Measurements from ENCODE around the gene MLEC.

The MLEC gene

DNA sequence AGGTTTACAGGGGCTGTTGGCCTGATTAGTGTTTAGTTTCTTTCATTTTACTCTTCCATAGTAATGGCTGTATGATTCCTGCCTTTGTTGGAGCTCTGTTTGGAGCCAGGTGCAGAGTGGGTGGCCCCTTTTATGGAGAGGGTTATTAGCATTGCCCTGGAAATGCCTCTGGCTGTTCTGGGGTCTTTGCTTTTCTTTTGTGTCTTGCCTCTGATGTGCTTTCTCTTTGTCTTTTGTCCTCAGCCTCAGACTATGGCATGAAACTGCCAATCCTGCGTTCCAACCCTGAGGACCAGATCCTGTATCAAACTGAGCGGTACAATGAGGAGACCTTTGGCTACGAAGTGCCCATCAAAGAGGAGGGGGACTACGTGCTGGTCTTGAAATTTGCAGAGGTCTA lies 6.9 kb downstream of the MLEC start:
- DNase-seq, result no peak

DNA sequence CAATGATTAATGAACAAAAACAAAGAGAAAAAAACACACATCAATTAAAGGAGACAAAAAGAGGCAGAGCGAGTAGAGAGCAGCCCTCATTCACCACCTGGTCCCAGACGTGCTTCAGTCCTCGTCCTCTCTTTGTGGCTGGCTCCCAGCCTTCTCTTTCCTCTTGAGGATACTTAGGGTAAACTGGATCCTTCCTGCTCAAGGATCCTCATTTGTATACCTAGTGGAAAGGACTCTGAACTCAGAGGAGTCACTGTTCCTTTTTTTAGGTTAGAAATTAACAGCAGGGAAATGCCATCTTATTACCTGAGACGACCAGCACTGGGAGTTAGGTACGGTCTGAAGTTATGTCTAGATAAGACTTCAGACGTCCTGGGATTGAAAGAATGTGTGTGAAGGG lies 9.7 kb downstream of the MLEC start:
- no peak for DNase-seq

DNA sequence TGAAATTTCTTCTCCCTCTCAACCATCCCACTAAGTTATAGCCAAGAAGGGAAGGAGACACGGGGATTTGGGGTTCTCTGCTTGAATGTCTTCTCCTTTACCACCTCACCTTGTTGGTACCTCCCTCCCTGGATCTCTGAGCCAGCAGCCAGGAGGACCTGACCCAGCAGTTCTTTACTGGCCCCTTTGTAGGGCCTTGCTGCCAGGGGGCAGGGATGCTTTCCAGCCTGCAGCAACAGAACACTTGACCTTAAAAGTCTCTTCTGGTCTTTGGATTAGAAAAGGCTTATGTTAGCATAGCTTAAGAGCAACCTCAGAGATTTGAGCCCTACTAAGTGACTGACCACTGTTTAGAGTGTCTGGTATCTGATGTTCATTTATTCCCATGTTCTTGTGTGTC lies 10.4 kb downstream of the MLEC start:
- no peak for DNase-seq

- DNase-seq, result no peak
Measured at GRCh38 chr12:120698665-120699064, 11.7 kb downstream of the MLEC start.

GRCh38 chr12:120699553-120699952 lies 12.6 kb downstream of the MLEC start:
- no peak for DNase-seq

- no peak for DNase-seq
Measured at GRCh38 chr12:120700886-120701285, 13.9 kb downstream of the MLEC start.

- DNase-seq, result no peak
Measured at GRCh38 chr12:120702637-120703036, 15.7 kb downstream of the MLEC start.

GRCh38 chr12:120703311-120703942 lies 16.5 kb downstream of the MLEC start:
- DNase-seq, result no peak

DNA sequence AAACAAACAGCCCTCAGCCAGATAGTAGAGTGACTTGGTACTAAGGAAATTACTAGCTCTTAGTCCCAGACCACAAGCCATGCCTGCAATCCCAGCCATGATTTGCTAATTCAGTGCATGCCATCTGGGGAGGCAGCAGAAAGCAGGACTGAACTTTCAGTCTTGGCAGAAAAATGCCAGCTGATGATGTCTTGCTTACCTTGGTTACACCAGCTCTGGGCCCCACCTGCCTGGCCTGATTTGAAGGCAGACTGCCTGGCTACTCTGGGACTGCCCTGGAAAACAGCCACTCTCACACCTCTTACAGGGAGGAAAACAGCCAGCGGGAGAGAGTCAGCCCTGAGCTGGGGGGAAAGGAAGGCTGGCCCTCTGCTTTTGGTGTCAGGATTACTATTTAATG lies 18.7 kb downstream of the MLEC start:
- DNase-seq, result no peak

- no peak for DNase-seq
Measured at GRCh38 chr12:120706029-120706428, 19.1 kb downstream of the MLEC start.

DNA sequence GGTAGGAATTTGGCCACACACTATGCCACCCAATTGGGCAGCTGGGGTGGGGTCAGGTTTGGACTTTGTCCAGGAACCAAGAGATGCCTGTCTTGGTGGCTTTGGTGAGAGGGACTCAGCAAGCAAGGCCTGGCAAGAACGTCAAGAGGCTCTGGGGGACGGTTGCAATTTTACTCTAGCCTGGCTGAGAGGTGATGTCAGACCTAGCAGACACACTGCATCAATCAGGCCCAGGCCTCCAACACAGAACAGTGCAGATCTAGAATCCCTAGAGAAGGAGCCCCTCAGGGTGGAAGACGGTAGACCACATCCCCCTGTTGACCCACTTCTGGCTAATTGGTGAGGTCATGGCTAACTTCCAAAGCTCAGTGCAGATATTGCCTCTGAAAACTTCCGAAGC lies 21.7 kb downstream of the MLEC start:
- no peak for DNase-seq

DNA sequence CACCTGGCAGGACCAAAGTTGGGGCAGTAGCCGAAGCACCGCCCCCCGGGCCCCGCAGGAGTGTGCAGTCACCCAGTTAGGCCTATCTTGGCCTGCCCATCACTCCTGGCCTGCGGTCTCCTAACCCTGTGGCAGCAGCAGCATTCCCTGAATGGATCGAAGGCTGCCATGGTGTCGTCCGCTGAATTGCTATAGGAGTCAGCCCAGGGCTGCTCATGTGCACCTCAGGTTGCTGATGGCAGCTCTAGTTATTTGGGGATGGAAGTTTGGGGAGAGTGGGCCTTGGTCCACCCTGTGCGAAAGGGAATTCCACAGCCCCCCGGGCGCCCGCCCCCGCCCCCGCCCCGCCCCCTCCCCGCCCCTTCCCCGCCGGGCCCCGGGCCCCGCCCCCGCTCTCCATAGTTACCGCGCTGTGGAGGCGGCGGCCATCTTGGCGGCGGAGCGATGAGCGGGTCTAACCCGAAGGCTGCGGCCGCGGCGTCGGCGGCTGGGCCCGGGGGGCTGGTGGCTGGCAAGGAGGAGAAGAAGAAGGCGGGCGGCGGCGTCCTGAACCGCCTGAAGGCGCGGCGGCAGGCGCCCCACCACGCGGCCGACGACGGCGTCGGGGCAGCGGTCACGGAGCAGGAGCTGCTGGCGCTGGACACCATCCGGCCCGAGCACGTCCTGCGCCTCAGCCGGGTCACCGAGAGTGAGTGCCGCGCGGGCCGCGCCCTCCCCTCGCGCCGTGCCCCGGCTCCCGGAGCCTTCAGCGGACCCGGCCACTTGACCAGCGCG lies 23.3 kb downstream of the MLEC start, which contains the start of gene UNC119B:
Gene UNC119B, plus strand, starts transcription at position 428 of the 774 bp plus-strand sequence. Its CDS starts 17 bp downstream, at position 445.
- DNase-seq, result peak; percentile 75

- DNase-seq, result peak; percentile 13
Measured at GRCh38 chr12:120710805-120711296, 23.9 kb downstream of the MLEC start.

DNA sequence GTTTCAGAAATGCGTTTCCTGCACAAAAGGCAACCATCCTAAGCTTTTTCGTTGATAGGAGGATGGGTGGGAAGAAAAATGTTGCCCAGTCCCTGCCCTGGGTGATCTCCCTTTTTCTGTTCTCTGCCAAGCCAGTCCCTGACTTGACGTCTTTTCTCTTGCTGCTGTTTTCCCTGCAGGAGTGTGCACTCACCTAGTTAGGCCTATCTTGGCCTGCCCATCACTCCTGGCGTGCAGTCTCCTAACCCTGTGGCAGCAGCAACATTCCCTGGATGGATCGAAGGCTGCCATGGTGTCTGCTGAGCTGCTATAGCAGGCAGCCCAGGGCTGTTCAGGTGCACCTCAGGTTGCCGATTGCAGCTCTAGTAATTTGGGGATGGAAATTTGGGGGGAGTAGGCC lies 24.5 kb downstream of the MLEC start:
- no peak for DNase-seq

GRCh38 chr12:120712610-120713009 lies 25.7 kb downstream of the MLEC start:
- DNase-seq, result no peak

DNA sequence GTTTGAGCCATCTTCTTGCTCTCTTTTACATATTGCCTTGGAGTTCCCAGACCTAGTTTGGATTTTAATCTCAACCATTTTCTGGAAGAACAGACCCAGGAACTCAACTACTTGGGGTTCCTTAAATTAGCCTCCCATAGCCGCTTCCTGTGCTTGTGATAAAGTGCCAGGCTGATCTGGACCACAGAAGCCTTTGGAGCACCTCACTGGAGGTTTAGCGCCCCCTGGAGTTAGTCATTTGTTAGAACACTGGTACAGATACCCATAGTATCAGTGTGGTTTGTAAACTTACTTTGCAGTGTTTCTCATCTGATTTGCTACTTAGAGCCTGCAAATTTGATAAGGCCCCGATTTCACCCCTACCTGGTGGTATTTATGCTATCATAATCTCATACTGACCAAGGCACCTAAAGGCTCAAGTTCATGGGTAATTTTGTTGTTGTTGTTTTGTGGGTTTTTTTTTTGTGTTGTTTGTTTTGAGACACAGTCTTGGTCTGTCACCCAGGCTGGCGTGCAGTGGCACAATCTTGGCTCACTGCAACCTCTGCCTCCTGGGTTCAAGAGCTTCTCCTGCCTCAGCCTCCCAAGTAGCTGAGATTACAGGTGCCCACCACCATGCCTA lies 27.0 kb downstream of the MLEC start:
- DNase-seq, result peak; percentile 60

- no peak for DNase-seq
Measured at GRCh38 chr12:120718055-120718454, 31.1 kb downstream of the MLEC start.

DNA sequence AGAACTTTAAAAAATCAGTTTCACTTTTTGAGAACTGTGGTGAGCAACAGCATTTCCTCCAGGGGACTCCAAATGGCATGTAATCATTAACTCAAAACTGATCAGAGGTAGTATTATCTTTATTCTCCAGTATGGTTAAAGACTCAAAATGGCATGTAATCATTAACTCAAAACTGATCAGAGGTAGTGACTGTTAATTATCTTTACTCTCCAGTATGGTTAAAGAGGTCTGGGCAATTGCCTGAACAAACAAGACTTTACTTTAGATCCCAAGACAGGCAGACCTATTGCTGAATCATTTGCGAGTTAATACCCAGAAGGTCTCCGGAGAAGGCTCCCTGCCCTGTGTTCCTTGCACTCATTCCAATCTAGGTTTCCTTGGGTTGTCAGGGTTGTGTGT lies 32.1 kb downstream of the MLEC start:
- DNase-seq, result no peak

DNA sequence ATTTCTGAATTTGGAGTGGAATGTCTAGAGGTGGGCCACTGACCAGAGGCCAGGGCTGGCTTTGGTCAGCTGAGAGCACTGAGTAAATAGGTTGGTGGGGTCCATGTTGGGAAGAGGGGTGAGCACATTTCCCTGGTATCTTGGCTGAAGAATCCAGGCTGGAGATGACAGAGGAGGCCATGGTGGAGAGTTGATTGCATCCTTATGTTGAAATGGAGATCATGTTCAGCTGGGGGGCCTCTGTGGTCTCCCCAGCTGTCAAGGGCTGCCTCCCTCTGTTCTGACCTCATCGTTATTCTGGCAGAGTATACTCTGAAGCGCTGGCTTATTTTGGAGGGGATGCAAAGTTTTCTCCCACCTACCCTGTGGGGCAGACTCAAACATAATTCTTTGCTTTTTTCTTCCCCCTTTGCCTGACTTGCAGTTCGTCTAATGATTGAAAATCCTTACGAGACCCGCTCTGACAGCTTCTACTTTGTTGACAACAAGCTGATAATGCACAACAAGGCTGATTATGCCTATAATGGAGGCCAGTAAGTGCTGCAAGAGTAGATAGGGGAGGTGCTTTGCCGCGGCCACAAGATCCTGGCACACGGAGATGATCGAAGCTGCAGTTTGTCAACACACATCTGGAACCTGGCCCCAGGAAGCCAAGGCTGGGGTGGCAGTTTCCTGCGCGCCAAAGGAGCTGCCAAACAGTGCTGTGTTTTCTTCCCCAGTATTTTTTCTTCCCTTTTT lies 32.7 kb downstream of the MLEC start:
- DNase-seq, result no peak

- no peak for DNase-seq
Measured at GRCh38 chr12:120720234-120720986, 33.5 kb downstream of the MLEC start.

- no peak for DNase-seq
Measured at GRCh38 chr12:120720987-120721801, 34.2 kb downstream of the MLEC start.

GRCh38 chr12:120721866-120722265 lies 34.9 kb downstream of the MLEC start:
- no peak for DNase-seq

Measured in activated CD4-positive, alpha-beta T cell treated with anti-CD3 and anti-CD28 coated beads, Interleukin-2, amount 50 U/mL, for 1 hour (primary cell).